Liver (tissue), 9 donors: ENCODE measurements around the gene HCN3. TPM values are rescaled to one million over a fixed set of nuclear protein-coding genes. Genes with fewer than 3 reads are reported as not detected.

Experiments used
- DNase-seq: peaks from one replicate; pipeline ENCODE4 v3.0.0-alpha.2; 2017; ENCODE audit warnings: low spot score
- H3K27ac ChIP-seq, 2 donors: one replicate each; pipeline ENCODE4 v1.7.0; 2013; ENCODE audit warnings: inconsistent platforms in 2 of 2, low read length in 2 of 2, control low read depth in 1 of 2, low read depth in 1 of 2, mild to moderate bottlenecking in 1 of 2
- H3K27me3 ChIP-seq, 4 donors: one replicate each; pipeline versions ENCODE4 v1.6.1 to v1.7.0; 2013; ENCODE audit warnings: low read length in 3 of 4, inconsistent platforms in 1 of 4, mild to moderate bottlenecking in 1 of 4, moderate library complexity in 1 of 4; ENCODE audit not compliant: control insufficient read depth in 4 of 4, insufficient read depth in 4 of 4
- H3K36me3 ChIP-seq, 4 donors: one replicate each; pipeline versions ENCODE4 v1.6.1 to v1.7.0; 2013; ENCODE audit warnings: low read length in 3 of 4, mild to moderate bottlenecking in 3 of 4, low read depth in 1 of 4, moderate library complexity in 1 of 4; ENCODE audit not compliant: control insufficient read depth in 4 of 4, insufficient read depth in 3 of 4
- H3K4me1 ChIP-seq, 4 donors: one replicate each; pipeline versions ENCODE4 v1.6.1 to v1.7.0; 2013; ENCODE audit warnings: low read length in 3 of 4, mild to moderate bottlenecking in 3 of 4, moderate library complexity in 1 of 4; ENCODE audit not compliant: control insufficient read depth in 4 of 4, insufficient read depth in 4 of 4
- H3K4me3 ChIP-seq, 3 donors: one replicate each; pipeline versions ENCODE4 v1.6.1 to v1.7.0; 2013; ENCODE audit warnings: low read length in 3 of 3, control low read depth in 1 of 3, low read depth in 1 of 3, mild to moderate bottlenecking in 1 of 3
- H3K9ac ChIP-seq, 2 donors: one replicate each; pipeline ENCODE4 v1.7.0; 2013; ENCODE audit warnings: low read length in 2 of 2, mild to moderate bottlenecking in 2 of 2, moderate library complexity in 2 of 2, control low read depth in 1 of 2, low read depth in 1 of 2
- H3K9me3 ChIP-seq, 4 donors: one replicate each; pipeline versions ENCODE4 v1.6.1 to v1.7.0; 2013; ENCODE audit warnings: low read length in 3 of 4; ENCODE audit not compliant: control insufficient read depth in 4 of 4
- CTCF ChIP-seq: fragments of 150-350 bp; IDR thresholded peaks from 2 replicates; pipeline ENCODE4 v1.5.1; 2017; ENCODE audit warnings: improper control_type of control experiment, low read depth, low read length; ENCODE audit not compliant: missing input control
- EGR1 ChIP-seq, 2 donors: IDR thresholded peaks; 2 replicates each; pipeline ENCODE4 v1.6.1; 2016 to 2018; ENCODE audit warnings: antibody characterized with exemption in 2 of 2, low read depth in 2 of 2
- FOXA2 ChIP-seq: IDR thresholded peaks from 2 replicates; pipeline ENCODE4 v1.6.1; 2016; ENCODE audit warnings: antibody characterized with exemption
- GABPA ChIP-seq, 2 donors: IDR thresholded peaks in 1 of 2; conservative IDR thresholded peaks in 1 of 2; 2 replicates each; pipeline ENCODE4 v1.6.1; 2016; ENCODE audit warnings: antibody characterized with exemption in 2 of 2, mild to moderate bottlenecking in 1 of 2, moderate library complexity in 1 of 2
- JUND ChIP-seq, 2 donors: IDR thresholded peaks; 2 replicates each; pipeline ENCODE4 v1.6.1; 2016; ENCODE audit warnings: antibody characterized with exemption in 2 of 2
- MAX ChIP-seq: IDR thresholded peaks from 2 replicates; pipeline ENCODE4 v1.6.1; 2016; ENCODE audit warnings: antibody characterized with exemption
- NR2F2 ChIP-seq: IDR thresholded peaks from 2 replicates; pipeline ENCODE4 v1.6.1; 2016; ENCODE audit warnings: antibody characterized with exemption
- REST ChIP-seq: IDR thresholded peaks from 2 replicates; pipeline ENCODE4 v1.6.1; 2016; ENCODE audit warnings: antibody characterized with exemption, mild to moderate bottlenecking
- RXRA ChIP-seq, 2 donors: IDR thresholded peaks; 2 replicates each; pipeline ENCODE4 v1.6.1; 2017 to 2018; ENCODE audit warnings: antibody characterized with exemption in 2 of 2, mild to moderate bottlenecking in 1 of 2
- SP1 ChIP-seq: IDR thresholded peaks from 2 replicates; pipeline ENCODE4 v1.6.1; 2018; ENCODE audit warnings: antibody characterized with exemption, mild to moderate bottlenecking
- TAF1 ChIP-seq: conservative IDR thresholded peaks from 2 replicates; pipeline ENCODE4 v1.6.1; 2016; ENCODE audit warnings: antibody characterized with exemption, mild to moderate bottlenecking
- YY1 ChIP-seq: IDR thresholded peaks from 2 replicates; pipeline ENCODE4 v1.6.1; 2016; ENCODE audit warnings: antibody characterized with exemption, mild to moderate bottlenecking
- ZBTB33 ChIP-seq: IDR thresholded peaks from 2 replicates; pipeline ENCODE4 v1.6.1; 2016; ENCODE audit warnings: antibody characterized with exemption
- WGBS: extraction: QIAGEN DNeasy Blood & Tissue Kit; methylation state at CpG from one replicate; pipeline ENCODE4 v1.1.7; 2013; 5-methylcytosine and 5-hydroxymethylcytosine counted together
- polyA plus RNA-seq, 2 donors: library from polyadenylated mRNA; stranded (reverse) in 1 of 2; unstranded in 1 of 2; fragments of 200-250 nt in 1 of 2; fragments of >200 nt in 1 of 2; fragmentation: Nextera tagmentation in 1 of 2; extraction: Ambion mirVana in 1 of 2; gene quantifications; one replicate each; pipeline versions ENCODE4 v1.2.1 to v1.2.3, GENCODE V29; 2013 to 2015
- total RNA-seq, 2 donors: library from RNA; depleted of rRNA; stranded (reverse); fragments of >200 nt; gene quantifications; one replicate each; pipeline ENCODE4 v1.2.3, GENCODE V29; 2014
- donor health status: healthy.
- donor health status: healthy.
- donor health status: healthy.
- donor health status: healthy.
- donor health status: healthy.

The HCN3 gene
- total and polyA plus RNA-seq, 4 donors: 0.33 to 1.5 (median 0.93) TPM

GRCh38 chr1:155268630-155269029 is 8.6 kb upstream of the HCN3 start:
- Histone ChIP-seq H3K27ac (no peak overlapping the region), H3K9me3 (no peaks in the 10 kb centered on the region), H3K27me3 (no peaks in the 10 kb centered on the region), H3K36me3 (peaks cover 23 to 63% (median 57%) of the 10 kb centered on the region in 4 donors), H3K4me3 (no peak overlapping the region), H3K9ac (no peak overlapping the region), H3K4me1 (peaks cover 0 to 18% (median 10%) of the 10 kb centered on the region in 4 donors)
- TF ChIP-seq GABPA (IDR thresholded peaks at IDR 0.05 in 1 of 2, conservative IDR thresholded peaks at IDR 0.05 in 1 of 2) (no peak), REST (no peak), NR2F2 (no peak), JUND (IDR thresholded peaks at IDR 0.05) (no peak), SP1 (no peak)
- WGBS: 95% methylated on average over 21 of the region's 21 CpGs
- no peak for DNase-seq

- 95% methylated on average over 21 of the region's 21 CpGs for WGBS
- no peaks in the 10 kb centered on the region for H3K27me3 ChIP-seq
- H3K4me3 ChIP-seq: no peak overlapping the region
- peaks cover 0 to 21% (median 13%) of the 10 kb centered on the region in 4 donors for H3K4me1 ChIP-seq
- no peak overlapping the region for H3K27ac ChIP-seq
- peaks cover 23 to 56% (median 51%) of the 10 kb centered on the region in 4 donors for H3K36me3 ChIP-seq
- H3K9ac ChIP-seq: no peak overlapping the region
- DNase-seq: no peak
- no peak for TF ChIP-seq MAX
- TF ChIP-seq EGR1 (IDR thresholded peaks at IDR 0.05; ENCODE audit: low read depth in 2 of 2): no peak
- TF ChIP-seq FOXA2: no peak
- no peak for TF ChIP-seq YY1
- TF ChIP-seq TAF1: no peak
- no peak for TF ChIP-seq JUND (IDR thresholded peaks at IDR 0.05)
- TF ChIP-seq RXRA (IDR thresholded peaks at IDR 0.05): no peak
- no peak for TF ChIP-seq ZBTB33
- TF ChIP-seq CTCF: no peak
- no peak for TF ChIP-seq REST
- no peaks in the 10 kb centered on the region for H3K9me3 ChIP-seq
Measured at GRCh38 chr1:155269381-155269780, 7.9 kb upstream of the HCN3 start.
